ENCODE data around the gene DUT. TPM values are rescaled to one million over a fixed set of nuclear protein-coding genes. Genes with fewer than 3 reads are reported as not detected.

Gene DUT
- total and polyA plus RNA-seq, 10 donors: 72.6 to 145 (median 85.9) TPM

DNA sequence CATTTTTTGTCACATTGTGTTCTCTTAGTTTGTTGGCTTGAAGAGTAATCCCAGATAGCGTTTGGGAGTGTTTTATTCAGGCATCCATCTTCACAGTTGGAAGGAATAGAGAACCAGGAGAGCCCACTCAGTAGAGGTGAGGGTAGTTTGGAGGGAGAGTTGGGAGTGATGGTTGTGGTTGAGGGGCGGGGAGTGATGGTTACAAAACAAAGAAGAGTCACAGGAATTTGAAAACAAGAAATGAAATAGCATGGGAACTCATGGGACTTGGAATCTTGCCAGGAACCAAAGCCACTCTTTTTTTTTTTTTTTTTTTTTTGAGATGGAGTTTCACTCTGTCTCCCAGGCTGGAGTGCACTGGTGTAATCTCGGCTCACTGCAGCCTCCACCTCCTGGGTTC lies 36.3 kb downstream of the DUT start:
- Histone ChIP-seq H3K27me3 (replicated peaks in 1 of 7) (no peaks in the 10 kb centered on the region), H3K4me3 (no peak overlapping the region), H3K36me3 (no peaks in the 10 kb centered on the region), H3K4me1 (no peaks in the 10 kb centered on the region), H3K27ac (no peak overlapping the region), H3K9me3 (no peaks in the 10 kb centered on the region)
- TF ChIP-seq POLR2AphosphoS5 (IDR thresholded peaks at IDR 0.05): no peak
- TF ChIP-seq, protein P1, sequence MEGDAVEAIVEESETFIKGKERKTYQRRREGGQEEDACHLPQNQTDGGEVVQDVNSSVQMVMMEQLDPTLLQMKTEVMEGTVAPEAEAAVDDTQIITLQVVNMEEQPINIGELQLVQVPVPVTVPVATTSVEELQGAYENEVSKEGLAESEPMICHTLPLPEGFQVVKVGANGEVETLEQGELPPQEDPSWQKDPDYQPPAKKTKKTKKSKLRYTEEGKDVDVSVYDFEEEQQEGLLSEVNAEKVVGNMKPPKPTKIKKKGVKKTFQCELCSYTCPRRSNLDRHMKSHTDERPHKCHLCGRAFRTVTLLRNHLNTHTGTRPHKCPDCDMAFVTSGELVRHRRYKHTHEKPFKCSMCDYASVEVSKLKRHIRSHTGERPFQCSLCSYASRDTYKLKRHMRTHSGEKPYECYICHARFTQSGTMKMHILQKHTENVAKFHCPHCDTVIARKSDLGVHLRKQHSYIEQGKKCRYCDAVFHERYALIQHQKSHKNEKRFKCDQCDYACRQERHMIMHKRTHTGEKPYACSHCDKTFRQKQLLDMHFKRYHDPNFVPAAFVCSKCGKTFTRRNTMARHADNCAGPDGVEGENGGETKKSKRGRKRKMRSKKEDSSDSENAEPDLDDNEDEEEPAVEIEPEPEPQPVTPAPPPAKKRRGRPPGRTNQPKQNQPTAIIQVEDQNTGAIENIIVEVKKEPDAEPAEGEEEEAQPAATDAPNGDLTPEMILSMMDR (IDR thresholded peaks at IDR 0.05 in 8 of 11, conservative IDR thresholded peaks at IDR 0.05 in 3 of 11): no peak
- TF ChIP-seq POLR2A (IDR thresholded peaks at IDR 0.05): no peak
- no peak for DNase-seq
- intact Hi-C loops (cut with DNase I; ENCODE audit: low total_unique reads): no loop called here
- 71 to 87% (median 76%) methylated on average over 3 of the region's 3 CpGs for WGBS, 5 donors

DNA sequence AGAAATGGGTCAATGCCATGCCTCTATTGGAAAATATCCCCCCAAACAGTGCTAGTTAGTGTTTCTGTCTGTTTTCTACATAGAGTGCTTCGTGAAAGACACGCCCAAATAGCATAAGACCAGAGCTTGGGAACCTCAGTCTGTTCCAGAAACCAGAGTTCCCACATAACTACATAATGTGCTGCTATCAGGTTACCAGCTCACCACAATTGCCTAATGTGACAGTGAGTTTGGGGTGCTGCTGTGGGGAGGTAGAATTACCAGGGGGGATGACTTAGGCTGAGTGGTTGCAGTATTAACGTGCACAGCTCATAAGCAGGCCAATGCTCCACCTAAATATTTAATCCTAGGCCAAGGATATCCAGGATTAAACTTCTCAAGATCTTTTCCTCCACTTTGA lies 39.2 kb downstream of the DUT start:
- TF ChIP-seq POLR2AphosphoS5 (IDR thresholded peaks at IDR 0.05) (no peak), POLR2A (IDR thresholded peaks at IDR 0.05) (no peak)
- TF ChIP-seq, protein P1 (IDR thresholded peaks at IDR 0.05 in 8 of 11, conservative IDR thresholded peaks at IDR 0.05 in 3 of 11): no peak
- no peak for DNase-seq
- H3K27me3 ChIP-seq (replicated peaks in 1 of 7): peaks cover 0 to 17% (median 0%) of the 10 kb centered on the region in 7 donors
- no peak overlapping the region for H3K4me3 ChIP-seq
- no peaks in the 10 kb centered on the region for H3K4me1 ChIP-seq
- no peaks in the 10 kb centered on the region for H3K36me3 ChIP-seq
- H3K27ac ChIP-seq: no peak overlapping the region
- no peaks in the 10 kb centered on the region for H3K9me3 ChIP-seq
- 79 to 94% (median 87%) methylated on average over 3 of the region's 3 CpGs for WGBS, 5 donors
- intact Hi-C loops (cut with DNase I; ENCODE audit: low total_unique reads): no loop called here

DNA sequence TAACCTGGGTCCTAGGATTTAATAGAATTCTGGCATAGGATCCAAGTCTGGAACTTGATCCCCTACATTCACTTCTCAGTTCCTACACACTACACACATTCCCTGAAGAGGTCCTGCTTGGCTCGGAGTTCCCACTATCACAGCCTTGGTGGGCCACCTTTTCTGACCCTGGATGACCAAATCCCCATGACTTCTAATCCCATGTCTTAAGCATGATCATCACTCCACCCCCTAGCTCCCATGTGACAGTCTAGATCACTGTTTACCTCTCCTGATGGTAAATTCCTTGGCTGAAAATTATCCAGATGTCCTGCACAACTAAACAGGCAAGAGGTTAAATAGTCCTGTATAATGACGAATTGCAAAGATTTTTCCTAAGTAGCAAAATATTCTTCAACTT lies 40.3 kb downstream of the DUT start:
- Histone ChIP-seq H3K36me3 (no peaks in the 10 kb centered on the region), H3K4me3 (no peak overlapping the region), H3K27me3 (replicated peaks in 1 of 7) (peaks cover 0 to 18% (median 0%) of the 10 kb centered on the region in 7 donors), H3K9me3 (no peaks in the 10 kb centered on the region), H3K4me1 (no peaks in the 10 kb centered on the region), H3K27ac (no peak overlapping the region)
- no peak for DNase-seq
- WGBS, 5 donors: 37 to 89% (median 43%) methylated on average over 2 of the region's 2 CpGs
- TF ChIP-seq, protein P1 (IDR thresholded peaks at IDR 0.05 in 8 of 11, conservative IDR thresholded peaks at IDR 0.05 in 3 of 11): no peak
- TF ChIP-seq POLR2A (IDR thresholded peaks at IDR 0.05) (no peak), POLR2AphosphoS5 (IDR thresholded peaks at IDR 0.05) (no peak)
- intact Hi-C loops (cut with DNase I; ENCODE audit: low total_unique reads): no loop called here

DNA sequence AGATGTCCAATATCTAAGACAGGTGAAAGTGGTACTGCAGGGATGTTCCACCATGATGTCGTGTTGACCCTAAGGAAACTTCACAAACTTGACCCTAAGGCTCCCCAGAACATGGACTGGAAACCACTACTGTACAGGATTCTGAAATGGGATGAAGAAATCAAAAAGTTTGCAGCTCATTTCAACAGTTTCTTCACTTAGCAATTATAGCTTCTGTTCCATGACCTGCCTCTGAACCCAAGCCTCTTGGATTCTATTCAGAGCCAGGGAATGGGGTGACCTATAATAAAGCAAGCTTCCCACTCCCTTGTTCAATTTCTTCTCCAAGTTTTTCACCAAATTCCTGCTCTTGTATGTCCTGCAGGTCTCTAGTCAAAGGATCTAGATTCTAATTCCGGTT lies 40.7 kb downstream of the DUT start:
- peaks cover 0 to 18% (median 0%) of the 10 kb centered on the region in 7 donors for H3K27me3 ChIP-seq (replicated peaks in 1 of 7)
- H3K36me3 ChIP-seq: no peaks in the 10 kb centered on the region
- DNase-seq: no peak
- TF ChIP-seq POLR2AphosphoS5 (IDR thresholded peaks at IDR 0.05) (no peak), POLR2A (IDR thresholded peaks at IDR 0.05) (no peak)
- TF ChIP-seq, protein P1 (IDR thresholded peaks at IDR 0.05 in 8 of 11, conservative IDR thresholded peaks at IDR 0.05 in 3 of 11): no peak
- H3K27ac ChIP-seq: no peak overlapping the region
- WGBS, 5 donors: 60 to 86% (median 79%) methylated on average over 2 of the region's 2 CpGs
- intact Hi-C loops (cut with DNase I; ENCODE audit: low total_unique reads): no loop called here
- H3K4me3 ChIP-seq: no peak overlapping the region
- H3K9me3 ChIP-seq: no peaks in the 10 kb centered on the region
- H3K4me1 ChIP-seq: no peaks in the 10 kb centered on the region

Data from spleen (tissue), 11 donors.